GM20000 (cell line): ENCODE data around the gene JAZF1.
A peak's percentile ranks its signal among the peaks of the same experiment; 100 is the strongest.

Experiments used
- DNase-seq: peaks from one replicate; pipeline ENCODE4 v3.0.0; 2012; ENCODE audit warnings: low spot score
- TF ChIP-seq, protein P1 (sequence below): IDR thresholded peaks from 2 replicates; pipeline ENCODE4 v1.5.1; 2012; ENCODE audit warnings: mild to moderate bottlenecking, control low read depth; ENCODE audit errors: extremely low read depth, missing control alignments

The JAZF1 gene

GRCh38 chr7:28033386-28033785 is 147.2 kb downstream of the JAZF1 start:
- DNase-seq, result no peak
- TF ChIP-seq, protein P1, sequence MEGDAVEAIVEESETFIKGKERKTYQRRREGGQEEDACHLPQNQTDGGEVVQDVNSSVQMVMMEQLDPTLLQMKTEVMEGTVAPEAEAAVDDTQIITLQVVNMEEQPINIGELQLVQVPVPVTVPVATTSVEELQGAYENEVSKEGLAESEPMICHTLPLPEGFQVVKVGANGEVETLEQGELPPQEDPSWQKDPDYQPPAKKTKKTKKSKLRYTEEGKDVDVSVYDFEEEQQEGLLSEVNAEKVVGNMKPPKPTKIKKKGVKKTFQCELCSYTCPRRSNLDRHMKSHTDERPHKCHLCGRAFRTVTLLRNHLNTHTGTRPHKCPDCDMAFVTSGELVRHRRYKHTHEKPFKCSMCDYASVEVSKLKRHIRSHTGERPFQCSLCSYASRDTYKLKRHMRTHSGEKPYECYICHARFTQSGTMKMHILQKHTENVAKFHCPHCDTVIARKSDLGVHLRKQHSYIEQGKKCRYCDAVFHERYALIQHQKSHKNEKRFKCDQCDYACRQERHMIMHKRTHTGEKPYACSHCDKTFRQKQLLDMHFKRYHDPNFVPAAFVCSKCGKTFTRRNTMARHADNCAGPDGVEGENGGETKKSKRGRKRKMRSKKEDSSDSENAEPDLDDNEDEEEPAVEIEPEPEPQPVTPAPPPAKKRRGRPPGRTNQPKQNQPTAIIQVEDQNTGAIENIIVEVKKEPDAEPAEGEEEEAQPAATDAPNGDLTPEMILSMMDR, result no peak

DNA sequence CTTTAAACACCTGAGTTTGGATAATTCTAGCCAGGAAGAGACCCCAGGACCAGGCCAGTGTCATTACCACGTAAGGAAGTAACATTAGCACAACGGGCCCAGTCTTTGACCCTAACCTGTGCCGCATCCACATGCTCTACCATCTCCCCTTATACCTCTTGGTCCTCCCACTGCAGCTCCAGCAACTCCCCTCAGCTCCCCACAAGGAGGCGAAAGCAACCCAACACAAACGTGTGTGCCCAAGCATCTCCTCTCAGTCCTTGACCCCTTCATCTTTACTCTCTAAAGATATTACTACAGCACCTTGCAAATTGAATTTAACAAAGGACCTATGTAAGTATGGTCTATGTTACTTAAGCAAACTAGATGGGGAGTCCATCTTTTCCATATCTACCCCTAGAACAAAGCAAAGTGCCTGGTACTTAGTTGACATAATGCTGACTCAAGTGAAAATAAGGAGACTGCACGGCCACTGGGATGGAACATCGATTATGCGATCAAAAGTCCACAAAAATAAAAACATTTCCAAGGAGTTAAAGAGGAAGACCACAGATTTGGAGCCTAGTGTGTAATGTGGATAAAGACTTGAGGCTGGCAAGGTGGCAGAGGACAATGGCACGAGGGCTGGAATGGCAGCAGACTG is 147.7 kb downstream of the JAZF1 start:
- TF ChIP-seq, protein P1, result no peak
- no peak for DNase-seq

DNA sequence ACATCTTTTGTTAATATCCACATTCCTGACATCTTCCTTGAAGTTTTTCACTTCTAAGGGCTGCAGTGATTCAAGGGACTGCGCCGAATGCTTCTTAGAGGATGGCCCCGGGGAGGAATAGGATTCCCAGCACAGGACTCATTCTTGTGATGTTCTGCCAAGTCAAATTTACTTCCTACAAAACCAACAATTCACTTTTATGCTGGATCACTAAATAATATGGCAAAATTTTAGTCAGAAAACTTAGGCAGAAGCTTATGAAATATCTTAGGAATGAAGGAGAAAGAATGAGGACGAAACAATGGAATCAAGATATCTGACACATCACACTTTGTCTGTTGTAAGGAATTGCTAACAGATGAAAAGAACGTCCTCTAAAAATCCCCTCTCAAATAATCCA is 151.5 kb downstream of the JAZF1 start:
- no peak for DNase-seq
- TF ChIP-seq, protein P1, result no peak

- no peak for DNase-seq
- TF ChIP-seq, protein P1, result no peak
These were observed 152.1 kb downstream of the JAZF1 start for GRCh38 chr7:28028471-28028870.

DNA sequence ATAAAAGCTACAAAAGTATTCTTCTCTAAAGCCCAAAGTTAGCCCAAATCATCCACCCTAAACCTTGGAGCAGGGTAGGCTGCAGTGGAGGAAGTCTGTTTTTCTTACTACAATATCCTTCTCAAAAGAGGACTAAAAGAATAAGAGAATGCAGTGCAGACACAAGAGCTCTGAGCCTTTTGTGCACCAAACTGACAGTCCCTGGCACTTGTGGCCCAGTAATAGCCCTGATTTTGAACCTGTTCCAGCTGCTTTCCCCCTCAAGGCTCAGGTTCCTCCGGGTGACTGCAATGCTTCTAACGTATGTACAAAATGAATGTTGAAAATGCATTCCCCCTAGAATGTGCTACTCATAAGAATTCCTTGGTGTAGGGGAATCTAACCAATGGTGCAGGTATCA is 154.4 kb downstream of the JAZF1 start:
- no peak for DNase-seq
- TF ChIP-seq, protein P1, result no peak

GRCh38 chr7:28024786-28025334 is 155.7 kb downstream of the JAZF1 start:
- no peak for DNase-seq
- TF ChIP-seq, protein P1, result no peak

GRCh38 chr7:28020302-28020940 is 160.2 kb downstream of the JAZF1 start:
- DNase-seq, result peak; percentile 71
- TF ChIP-seq, protein P1, result peak; percentile 47
